ENCODE results near the gene KIF2A.

GRCh38 chr5:62296998-62297397 is 9.0 kb upstream of the KIF2A start:
- no peak for TF ChIP-seq TAF1 (conservative IDR thresholded peaks at IDR 0.05)
- TF ChIP-seq, protein P1, sequence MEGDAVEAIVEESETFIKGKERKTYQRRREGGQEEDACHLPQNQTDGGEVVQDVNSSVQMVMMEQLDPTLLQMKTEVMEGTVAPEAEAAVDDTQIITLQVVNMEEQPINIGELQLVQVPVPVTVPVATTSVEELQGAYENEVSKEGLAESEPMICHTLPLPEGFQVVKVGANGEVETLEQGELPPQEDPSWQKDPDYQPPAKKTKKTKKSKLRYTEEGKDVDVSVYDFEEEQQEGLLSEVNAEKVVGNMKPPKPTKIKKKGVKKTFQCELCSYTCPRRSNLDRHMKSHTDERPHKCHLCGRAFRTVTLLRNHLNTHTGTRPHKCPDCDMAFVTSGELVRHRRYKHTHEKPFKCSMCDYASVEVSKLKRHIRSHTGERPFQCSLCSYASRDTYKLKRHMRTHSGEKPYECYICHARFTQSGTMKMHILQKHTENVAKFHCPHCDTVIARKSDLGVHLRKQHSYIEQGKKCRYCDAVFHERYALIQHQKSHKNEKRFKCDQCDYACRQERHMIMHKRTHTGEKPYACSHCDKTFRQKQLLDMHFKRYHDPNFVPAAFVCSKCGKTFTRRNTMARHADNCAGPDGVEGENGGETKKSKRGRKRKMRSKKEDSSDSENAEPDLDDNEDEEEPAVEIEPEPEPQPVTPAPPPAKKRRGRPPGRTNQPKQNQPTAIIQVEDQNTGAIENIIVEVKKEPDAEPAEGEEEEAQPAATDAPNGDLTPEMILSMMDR (IDR thresholded peaks at IDR 0.05; ENCODE audit: low read depth, low read length, missing input control): no peak
- no peak for TF ChIP-seq FOXA1 (IDR thresholded peaks at IDR 0.05)
- TF ChIP-seq RAD21 (IDR thresholded peaks at IDR 0.05): no peak

Measured in liver (tissue), 3 donors.